Stimulated activated CD4-positive, alpha-beta T cell treated with anti-CD3 and anti-CD28 coated beads, Interleukin-12 subunit alpha, Interleukin-12 subunit beta, amount 100 ng/mL, for 24 hours (primary cell): ENCODE data around the gene RASGRF1.

ENCODE experiments used
- DNase-seq, 2 experiments: peaks; one replicate each; pipeline ENCODE4 v3.0.0-alpha.2; 2020; ENCODE audit warnings: low read depth in 2 of 2

The RASGRF1 gene

GRCh38 chr15:79101866-79102581 lies 11.4 kb upstream of the RASGRF1 start:
- no peak for DNase-seq

- DNase-seq, result no peak
Observed at GRCh38 chr15:79099692-79100091, 9.1 kb upstream of the RASGRF1 start.

GRCh38 chr15:79094611-79095021 lies 4.0 kb upstream of the RASGRF1 start:
- no peak for DNase-seq

GRCh38 chr15:79093352-79093935 lies 2.9 kb upstream of the RASGRF1 start:
- no peak for DNase-seq

GRCh38 chr15:79092382-79092781 lies 1.8 kb upstream of the RASGRF1 start:
- DNase-seq, result no peak

GRCh38 chr15:79091204-79091867 lies 756 bp upstream of the RASGRF1 start:
- peak in 1 of 2 experiments; percentile 23 for DNase-seq

GRCh38 chr15:79089890-79090486 lies 592 bp downstream of the RASGRF1 start:
- DNase-seq, result no peak

- no peak for DNase-seq
Observed at GRCh38 chr15:79089331-79089889, 1.2 kb downstream of the RASGRF1 start.

GRCh38 chr15:79088426-79089205 lies 2.0 kb downstream of the RASGRF1 start:
- DNase-seq, result no peak

- no peak for DNase-seq
Observed at GRCh38 chr15:79086814-79087213, 3.8 kb downstream of the RASGRF1 start.

- DNase-seq, result no peak
Observed at GRCh38 chr15:79084308-79084968, 6.1 kb downstream of the RASGRF1 start.

- no peak for DNase-seq
Observed at GRCh38 chr15:79083154-79083553, 7.4 kb downstream of the RASGRF1 start.

GRCh38 chr15:79082363-79083070 lies 8.1 kb downstream of the RASGRF1 start:
- DNase-seq, result no peak

- DNase-seq, result no peak
Observed at GRCh38 chr15:79078763-79079410, 11.7 kb downstream of the RASGRF1 start.

GRCh38 chr15:79078003-79078402 lies 12.6 kb downstream of the RASGRF1 start:
- no peak for DNase-seq

- no peak for DNase-seq
Observed at GRCh38 chr15:79076661-79077060, 13.9 kb downstream of the RASGRF1 start.

- no peak for DNase-seq
Observed at GRCh38 chr15:79075256-79075655, 15.3 kb downstream of the RASGRF1 start.

GRCh38 chr15:79073336-79073735 lies 17.2 kb downstream of the RASGRF1 start:
- DNase-seq, result no peak

- no peak for DNase-seq
Observed at GRCh38 chr15:79071901-79072300, 18.7 kb downstream of the RASGRF1 start.

GRCh38 chr15:79068790-79069189 lies 21.8 kb downstream of the RASGRF1 start:
- DNase-seq, result no peak
